PC-3 (cell line): Measurements from ENCODE around the gene OR5AC2. TPM values are rescaled to one million over a fixed set of nuclear protein-coding genes. Genes with fewer than 3 reads are reported as not detected.

Experiments used
- ATAC-seq: fragments of 200-7000 bp; cut with Tn5 transposase; 2 replicates; pipeline ENCODE4 v1.9.1; 2020; ENCODE audit warnings: mild to moderate bottlenecking, moderate library complexity
- BruUV-seq: library from RNA; stranded (reverse); fragments of 400-500 nt; replicated peaks from 2 replicates; lab custom pipeline; 2021; lab: Mats Ljungman, UMichigan
- CTCF ChIA-PET: fragments of 300-600 bp; sonication (Branson Sonifier 250); formaldehyde crosslinking; loops from one replicate; lab custom pipeline; 2022; ENCODE audit warnings: antibody characterized with exemption; lab: Charles Lee
- POLR2A ChIA-PET: fragments of 300-600 bp; sonication (Branson Sonifier 250); formaldehyde crosslinking; loops from one replicate; lab custom pipeline; 2022; ENCODE audit warnings: antibody characterized with exemption; ENCODE audit not compliant: unreplicated experiment; lab: Charles Lee
- DNase-seq: peaks from one replicate; pipeline ENCODE4 v3.0.0-alpha.2; 2015
- H2AFZ ChIP-seq: fragments of 300-600 bp; sonication (generic); 2 replicates; pipeline ENCODE4 v1.6.0; 2016; ENCODE audit warnings: antibody characterized with exemption, low read length
- H3F3A ChIP-seq: fragments of 300-600 bp; sonication (generic); one replicate; pipeline ENCODE4 v1.6.0; 2017; ENCODE audit warnings: antibody characterized with exemption, low read length, control low read depth, mild to moderate bottlenecking; ENCODE audit not compliant: unreplicated experiment
- H3K27ac ChIP-seq: fragments of 300-600 bp; sonication (generic); 2 replicates; pipeline ENCODE4 v1.5.1; 2016; ENCODE audit warnings: mild to moderate bottlenecking, low read length
- H3K27me3 ChIP-seq: fragments of 300-600 bp; sonication (generic); 2 replicates; pipeline ENCODE4 v1.6.1; 2016; ENCODE audit warnings: low read length, mixed read lengths
- H3K36me3 ChIP-seq: fragments of 300-600 bp; sonication (generic); 2 replicates; pipeline ENCODE4 v1.6.1; 2016; ENCODE audit warnings: low read depth, mixed run types, low read length, mixed read lengths
- H3K4me1 ChIP-seq: fragments of 300-600 bp; sonication (generic); 2 replicates; pipeline ENCODE4 v1.5.1; 2016; ENCODE audit warnings: low read length; ENCODE audit not compliant: insufficient read depth
- H3K4me2 ChIP-seq: fragments of 300-600 bp; sonication (generic); 2 replicates; pipeline ENCODE4 v1.6.0; 2016; ENCODE audit warnings: low read length
- H3K4me3 ChIP-seq: fragments of 300-600 bp; sonication (generic); 2 replicates; pipeline ENCODE4 v1.5.1; 2016; ENCODE audit warnings: mild to moderate bottlenecking, low read length, mixed read lengths
- H3K79me2 ChIP-seq: fragments of 300-600 bp; sonication (generic); 2 replicates; pipeline ENCODE4 v1.6.1; 2017; ENCODE audit warnings: low read length, mixed read lengths
- H3K9ac ChIP-seq: fragments of 300-600 bp; sonication (generic); 2 replicates; pipeline ENCODE4 v1.6.0; 2016; ENCODE audit warnings: mild to moderate bottlenecking, low read length
- H3K9me2 ChIP-seq: fragments of 300-600 bp; sonication (generic); replicated peaks from 2 replicates; pipeline ENCODE4 v1.6.1; 2016; ENCODE audit warnings: mixed run types, low read length, mixed read lengths
- H3K9me3 ChIP-seq: fragments of 300-600 bp; sonication (generic); 2 replicates; pipeline ENCODE4 v1.6.1; 2016; ENCODE audit warnings: low read length, mixed read lengths
- H4K20me1 ChIP-seq: fragments of 300-600 bp; sonication (generic); 2 replicates; pipeline ENCODE4 v1.6.1; 2016; ENCODE audit warnings: low read length, mixed read lengths
- CTCF ChIP-seq: fragments of 300-600 bp; sonication (generic); conservative IDR thresholded peaks from 2 replicates; pipeline ENCODE4 v1.5.1; 2017; ENCODE audit warnings: antibody characterized with exemption, low read depth, mild to moderate bottlenecking, low read length
- EZH2 ChIP-seq: fragments of 300-600 bp; sonication (generic); IDR thresholded peaks from one replicate; pipeline ENCODE4 v1.6.1; 2017; ENCODE audit warnings: antibody characterized with exemption, mild to moderate bottlenecking, low read length; ENCODE audit not compliant: unreplicated experiment
- EZH2phosphoT487 ChIP-seq: fragments of 300-600 bp; sonication (generic); IDR thresholded peaks from 2 replicates; pipeline ENCODE4 v1.6.1; 2018; ENCODE audit warnings: mild to moderate bottlenecking, antibody characterized with exemption, low read length, borderline replicate concordance
- intact Hi-C: fragments of 100-400 bp; cut with micrococcal nuclease; formaldehyde crosslinking; loops from 2 replicates; pipeline ENCODE4 v1.9.0; 2023
- total RNA-seq: library from RNA; depleted of rRNA; stranded (reverse); fragments of >200 nt; gene quantifications from 2 replicates; pipeline ENCODE4 v1.2.3, GENCODE V29; 2014

Gene OR5AC2
- total RNA-seq, 1 experiment from 2014 or later: not detected

GRCh38 chr3:98108162-98108561, 21.2 kb downstream of the OR5AC2 start:
- CTCF ChIA-PET: no interaction called here
- ATAC-seq: no peak
- H3K27me3 ChIP-seq: no peaks in the 10 kb centered on the region

DNA sequence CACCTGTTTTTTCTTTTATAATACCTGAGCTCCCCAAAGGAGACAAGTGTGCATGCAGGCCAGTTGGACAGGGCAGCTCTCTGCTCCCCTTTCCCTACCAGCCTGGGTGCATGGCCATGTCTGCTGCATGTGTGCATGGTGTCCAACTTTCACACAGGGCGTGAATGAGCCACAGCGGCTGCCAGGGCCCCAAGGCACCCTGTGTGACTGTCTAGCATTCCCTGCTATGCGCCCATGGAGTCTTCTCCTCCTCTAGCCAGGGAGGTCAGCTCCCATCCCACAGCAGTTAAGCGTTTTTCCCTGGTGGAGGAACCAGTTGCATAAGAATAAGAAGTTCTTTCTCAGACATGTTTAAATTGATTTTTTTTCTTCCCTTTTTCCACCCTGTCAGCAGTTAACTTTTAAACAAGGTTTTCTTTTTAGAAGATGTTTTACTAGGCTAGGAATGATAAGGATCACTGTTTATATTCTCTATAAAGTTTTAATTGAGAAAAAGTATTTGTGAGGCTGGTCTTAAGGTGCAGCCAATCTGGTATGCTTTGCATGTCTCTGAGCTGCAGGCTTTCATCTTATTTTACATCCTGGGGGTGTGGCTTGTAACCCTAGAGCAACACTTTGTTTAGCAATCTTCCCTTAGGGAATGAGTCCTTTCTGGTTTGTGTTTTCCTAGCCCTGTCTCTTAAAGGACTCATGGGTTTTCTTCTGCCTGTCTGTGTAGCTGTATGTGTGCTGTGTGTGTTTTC, 23.0 kb downstream of the OR5AC2 start:
- no peak overlapping the region for H3K9ac ChIP-seq
- H3K4me1 ChIP-seq: no peaks in the 10 kb centered on the region
- TF ChIP-seq CTCF (no peak), EZH2phosphoT487 (no peak), EZH2 (no peak)
- H3K9me2 ChIP-seq: no peaks in the 10 kb centered on the region
- no peaks in the 10 kb centered on the region for H3F3A ChIP-seq
- H3K27ac ChIP-seq: no peak overlapping the region
- CTCF ChIA-PET: no interaction called here
- no peak overlapping the region for H3K4me3 ChIP-seq
- no peaks in the 10 kb centered on the region for H3K79me2 ChIP-seq
- ATAC-seq: no peak
- H2AFZ ChIP-seq: no peak overlapping the region
- H3K4me2 ChIP-seq: no peak overlapping the region
- H3K36me3 ChIP-seq: no peaks in the 10 kb centered on the region
- no peak for DNase-seq
- no TSS peak for BruUV-seq
- H3K9me3 ChIP-seq: peaks cover 14% of the 10 kb centered on the region; the same call in 1 of the 2 replicates
- H3K27me3 ChIP-seq: no peaks in the 10 kb centered on the region
- intact Hi-C loops: no loop called here
- POLR2A ChIA-PET: no interaction called here
- no peaks in the 10 kb centered on the region for H4K20me1 ChIP-seq

More at GRCh38 chr3:98108162-98108561, 21.2 kb downstream of the OR5AC2 start:
- intact Hi-C loops: no loop called here
- H3K9me3 ChIP-seq: peaks cover 14% of the 10 kb centered on the region; the same call in 1 of the 2 replicates
- no peak overlapping the region for H2AFZ ChIP-seq
- no peaks in the 10 kb centered on the region for H3K9me2 ChIP-seq
- POLR2A ChIA-PET: no interaction called here
- H3F3A ChIP-seq: no peaks in the 10 kb centered on the region
- H3K79me2 ChIP-seq: no peaks in the 10 kb centered on the region
- H3K4me3 ChIP-seq: no peak overlapping the region
- H3K4me1 ChIP-seq: no peaks in the 10 kb centered on the region
- TF ChIP-seq EZH2phosphoT487: no peak
- no peak for TF ChIP-seq CTCF
- TF ChIP-seq EZH2: no peak
- H3K4me2 ChIP-seq: no peak overlapping the region
- no peaks in the 10 kb centered on the region for H4K20me1 ChIP-seq
- no TSS peak for BruUV-seq
- H3K9ac ChIP-seq: no peak overlapping the region
- no peaks in the 10 kb centered on the region for H3K36me3 ChIP-seq
- no peak overlapping the region for H3K27ac ChIP-seq
- no peak for DNase-seq

- H3K4me2 ChIP-seq: no peak overlapping the region
- no peak overlapping the region for H3K27ac ChIP-seq
- no peaks in the 10 kb centered on the region for H3K79me2 ChIP-seq
- CTCF ChIA-PET: no interaction called here
- H2AFZ ChIP-seq: no peak overlapping the region
- H3K36me3 ChIP-seq: no peaks in the 10 kb centered on the region
- no peaks in the 10 kb centered on the region for H3F3A ChIP-seq
- POLR2A ChIA-PET: no interaction called here
- BruUV-seq: no TSS peak
- H3K4me1 ChIP-seq: no peaks in the 10 kb centered on the region
- H4K20me1 ChIP-seq: no peaks in the 10 kb centered on the region
- H3K9me2 ChIP-seq: no peaks in the 10 kb centered on the region
- intact Hi-C loops: no loop called here
- no peaks in the 10 kb centered on the region for H3K27me3 ChIP-seq
- DNase-seq (no peak), ATAC-seq (no peak)
- TF ChIP-seq EZH2: no peak
- no peak for TF ChIP-seq EZH2phosphoT487
- no peak for TF ChIP-seq CTCF
- peaks cover 14% of the 10 kb centered on the region; the same call in 1 of the 2 replicates for H3K9me3 ChIP-seq
- H3K4me3 ChIP-seq: no peak overlapping the region
- no peak overlapping the region for H3K9ac ChIP-seq
Observed at GRCh38 chr3:98110550-98110908, 23.6 kb downstream of the OR5AC2 start.
